Stimulated activated memory B cell treated with anti-CD40 and anti-IgM and Interleukin-4, amounts not matched to agents 10 μg/mL and 1 μg/mL and 100 μg/mL, for 72 hours (primary cell): ENCODE data around the gene STRA6.
A peak's percentile ranks its signal among the peaks of the same experiment; 100 is the strongest.

Experiments used
- ATAC-seq: fragments of 150-1000 bp; cut with Tn5 transposase; 2 replicates; pipeline ENCODE4 v1.10.0; 2021
- H3K27ac Mint-ChIP-seq: one replicate; pipeline ENCODE4 v1.8.0; 2022; ENCODE audit warnings: mild to moderate bottlenecking, mixed read lengths
- H3K27me3 Mint-ChIP-seq: one replicate; pipeline ENCODE4 v1.8.0; 2022; ENCODE audit warnings: mixed read lengths
- H3K36me3 Mint-ChIP-seq: one replicate; pipeline ENCODE4 v1.8.0; 2022; ENCODE audit warnings: mixed read lengths
- H3K4me1 Mint-ChIP-seq: one replicate; pipeline ENCODE4 v1.8.0; 2022; ENCODE audit warnings: mixed read lengths
- H3K4me3 Mint-ChIP-seq: one replicate; pipeline ENCODE4 v1.8.0; 2022; ENCODE audit warnings: mild to moderate bottlenecking, moderate library complexity, mixed read lengths
- H3K9me3 Mint-ChIP-seq: one replicate; pipeline ENCODE4 v1.8.0; 2022; ENCODE audit warnings: mixed read lengths

The STRA6 gene

DNA sequence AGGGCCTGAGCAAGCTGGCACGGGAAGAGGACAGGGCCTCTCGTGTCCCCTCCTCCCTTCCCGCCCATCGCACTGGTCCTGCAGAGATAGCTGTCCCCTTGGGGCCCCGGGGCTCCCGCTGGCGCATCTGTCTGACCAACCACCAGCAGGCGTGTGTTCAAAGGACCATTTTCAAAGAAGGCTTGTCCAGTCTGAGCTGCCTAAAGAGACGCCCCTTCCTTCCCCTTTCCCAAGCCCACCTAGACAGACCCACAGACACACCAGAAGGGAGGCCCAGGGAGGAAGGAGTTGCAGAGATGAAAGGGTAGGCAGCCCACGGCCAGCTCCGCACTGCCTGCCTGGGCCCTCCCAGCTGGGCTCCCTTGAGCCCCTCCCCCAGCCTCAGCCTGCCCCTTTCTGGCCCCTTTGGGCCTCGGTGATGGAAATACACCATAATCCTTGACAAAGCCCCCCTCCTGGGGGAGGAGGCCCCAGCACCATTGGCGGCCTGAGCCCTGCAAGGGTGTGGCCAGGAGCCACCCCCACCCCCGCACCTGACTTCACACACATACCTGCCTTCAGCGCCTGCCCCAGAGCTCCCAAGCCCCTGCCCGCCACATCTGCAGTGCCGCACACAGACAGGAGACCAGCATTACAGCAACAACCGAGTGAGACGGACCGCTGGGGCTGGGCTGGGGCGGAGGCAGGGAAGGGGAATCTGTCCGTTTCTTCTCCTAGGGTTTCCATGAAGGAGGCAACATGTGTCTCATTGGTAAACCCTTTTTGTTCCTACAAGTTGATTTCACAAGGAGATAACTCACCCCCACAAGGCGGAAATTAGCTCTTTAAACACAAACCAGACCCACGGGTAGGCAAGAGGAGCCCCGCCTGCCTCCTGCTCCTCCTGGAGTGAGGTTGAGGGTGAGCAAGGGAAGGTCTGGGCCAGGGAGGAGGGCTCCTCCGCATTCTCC is at the start of gene STRA6:
Gene STRA6, minus strand, starts transcription at position 336 of the 950 bp plus-strand sequence. CDS start 520 bp downstream, outside the sequence.
- no peak within 1 kb of the TSS for H3K4me3 Mint-ChIP-seq
- no peak for ATAC-seq
- no peaks in the 10 kb centered on the region for H3K36me3 Mint-ChIP-seq
- no peaks in the 10 kb centered on the region for H3K9me3 Mint-ChIP-seq
- H3K27ac Mint-ChIP-seq, result no peak within 1 kb of the TSS
- peaks cover 51% of the 10 kb centered on the region for H3K27me3 Mint-ChIP-seq
- H3K4me1 Mint-ChIP-seq, result peaks cover 14% of the 10 kb centered on the region

GRCh38 chr15:74252291-74252690 is 49.7 kb upstream of the STRA6 start:
- Mint-ChIP-seq H3K9me3 (no peaks in the 10 kb centered on the region), H3K36me3 (no peaks in the 10 kb centered on the region), H3K27me3 (peaks cover 28% of the 10 kb centered on the region), H3K4me3 (no peak overlapping the region), H3K4me1 (no peaks in the 10 kb centered on the region), H3K27ac (no peak overlapping the region)
- no peak for ATAC-seq

GRCh38 chr15:74251131-74251811 is 48.7 kb upstream of the STRA6 start:
- peak; percentile 10 for ATAC-seq
- Mint-ChIP-seq H3K27ac (no peak overlapping the region), H3K4me3 (no peak overlapping the region), H3K9me3 (no peaks in the 10 kb centered on the region), H3K4me1 (no peaks in the 10 kb centered on the region), H3K36me3 (no peaks in the 10 kb centered on the region), H3K27me3 (peaks cover 18% of the 10 kb centered on the region)

GRCh38 chr15:74250266-74250665 is 47.7 kb upstream of the STRA6 start:
- Mint-ChIP-seq H3K4me3 (no peak overlapping the region), H3K27ac (no peak overlapping the region), H3K9me3 (no peaks in the 10 kb centered on the region), H3K4me1 (no peaks in the 10 kb centered on the region), H3K27me3 (peaks cover 13% of the 10 kb centered on the region), H3K36me3 (no peaks in the 10 kb centered on the region)
- no peak for ATAC-seq

- Mint-ChIP-seq H3K27ac (no peak overlapping the region), H3K36me3 (no peaks in the 10 kb centered on the region), H3K27me3 (peaks cover 47% of the 10 kb centered on the region), H3K4me3 (no peak overlapping the region), H3K9me3 (no peaks in the 10 kb centered on the region), H3K4me1 (peaks cover 8% of the 10 kb centered on the region)
- no peak for ATAC-seq
Observed at GRCh38 chr15:74245342-74245931, 42.9 kb upstream of the STRA6 start.

GRCh38 chr15:74244822-74245341 is 42.3 kb upstream of the STRA6 start:
- no peaks in the 10 kb centered on the region for H3K36me3 Mint-ChIP-seq
- no peaks in the 10 kb centered on the region for H3K9me3 Mint-ChIP-seq
- peaks cover 8% of the 10 kb centered on the region for H3K4me1 Mint-ChIP-seq
- no peak overlapping the region for H3K4me3 Mint-ChIP-seq
- H3K27me3 Mint-ChIP-seq, result peaks cover 47% of the 10 kb centered on the region
- ATAC-seq, result no peak
- H3K27ac Mint-ChIP-seq, result no peak overlapping the region

DNA sequence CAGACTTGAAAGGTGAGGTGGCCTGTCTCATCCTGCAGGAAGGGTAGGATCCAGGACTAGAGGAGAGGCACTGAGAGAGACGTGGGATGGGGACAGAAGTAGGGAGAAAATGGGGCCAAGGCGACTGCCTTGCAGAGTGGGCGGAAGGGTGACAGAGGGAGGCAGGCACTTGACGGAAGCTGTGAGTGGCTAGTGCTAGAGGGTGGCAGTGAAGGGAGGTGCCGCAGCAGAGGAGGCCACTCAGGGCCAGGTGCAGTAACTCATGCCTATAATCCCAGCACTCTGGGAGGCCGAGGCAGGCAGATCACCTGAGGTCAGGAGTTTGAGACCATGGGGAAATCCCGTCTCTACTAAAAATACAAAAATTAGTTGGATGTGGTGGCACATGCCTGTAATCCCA is 40.8 kb upstream of the STRA6 start:
- no peaks in the 10 kb centered on the region for H3K36me3 Mint-ChIP-seq
- peaks cover 47% of the 10 kb centered on the region for H3K27me3 Mint-ChIP-seq
- H3K4me1 Mint-ChIP-seq, result peaks cover 8% of the 10 kb centered on the region
- no peak overlapping the region for H3K4me3 Mint-ChIP-seq
- H3K9me3 Mint-ChIP-seq, result no peaks in the 10 kb centered on the region
- no peak overlapping the region for H3K27ac Mint-ChIP-seq
- no peak for ATAC-seq

- peaks cover 8% of the 10 kb centered on the region for H3K4me1 Mint-ChIP-seq
- no peak overlapping the region for H3K4me3 Mint-ChIP-seq
- no peak for ATAC-seq
- H3K9me3 Mint-ChIP-seq, result no peaks in the 10 kb centered on the region
- peaks cover 47% of the 10 kb centered on the region for H3K27me3 Mint-ChIP-seq
- no peaks in the 10 kb centered on the region for H3K36me3 Mint-ChIP-seq
- H3K27ac Mint-ChIP-seq, result no peak overlapping the region
Observed at GRCh38 chr15:74242441-74243185, 40.0 kb upstream of the STRA6 start.

- H3K4me1 Mint-ChIP-seq, result peaks cover 16% of the 10 kb centered on the region
- no peak overlapping the region for H3K4me3 Mint-ChIP-seq
- H3K36me3 Mint-ChIP-seq, result no peaks in the 10 kb centered on the region
- H3K27me3 Mint-ChIP-seq, result peaks cover 47% of the 10 kb centered on the region
- no peak overlapping the region for H3K27ac Mint-ChIP-seq
- no peaks in the 10 kb centered on the region for H3K9me3 Mint-ChIP-seq
- no peak for ATAC-seq
Observed at GRCh38 chr15:74240897-74241614, 38.5 kb upstream of the STRA6 start.

GRCh38 chr15:74240002-74240568 is 37.5 kb upstream of the STRA6 start:
- Mint-ChIP-seq H3K36me3 (no peaks in the 10 kb centered on the region), H3K4me1 (peaks cover 24% of the 10 kb centered on the region), H3K27me3 (peaks cover 44% of the 10 kb centered on the region), H3K4me3 (no peak overlapping the region), H3K27ac (no peak overlapping the region), H3K9me3 (no peaks in the 10 kb centered on the region)
- ATAC-seq, result no peak

- H3K9me3 Mint-ChIP-seq, result no peaks in the 10 kb centered on the region
- ATAC-seq, result no peak
- H3K27me3 Mint-ChIP-seq, result peaks cover 35% of the 10 kb centered on the region
- peaks cover 17% of the 10 kb centered on the region for H3K4me1 Mint-ChIP-seq
- H3K27ac Mint-ChIP-seq, result no peak overlapping the region
- no peaks in the 10 kb centered on the region for H3K36me3 Mint-ChIP-seq
- H3K4me3 Mint-ChIP-seq, result no peak overlapping the region
Observed at GRCh38 chr15:74239051-74239705, 36.6 kb upstream of the STRA6 start.

DNA sequence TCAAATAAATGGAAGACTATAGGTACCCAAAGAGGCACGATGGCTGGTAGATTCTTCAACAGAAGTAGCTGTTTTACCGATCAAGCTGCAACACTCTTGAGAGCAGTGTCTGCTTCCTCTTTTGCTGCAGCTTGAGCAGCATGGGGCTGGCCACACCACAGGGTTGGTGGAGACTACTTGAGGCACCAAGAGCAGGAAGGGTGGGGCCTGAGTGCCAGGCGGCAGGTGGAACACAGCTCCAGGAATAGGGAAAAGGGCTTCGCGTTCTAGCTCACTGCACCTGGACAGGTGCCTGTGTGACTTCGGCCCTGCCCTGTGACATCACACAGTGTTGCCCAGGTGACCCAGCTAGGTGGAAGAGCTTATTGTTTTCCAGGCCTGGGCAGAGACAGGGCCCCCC is 33.4 kb upstream of the STRA6 start, which contains the start of gene CCDC33:
Gene CCDC33, plus strand, starts transcription at position 365 of the 400 bp plus-strand sequence. CDS start 394 bp downstream, outside the sequence.
- H3K4me3 Mint-ChIP-seq, result no peak within 1 kb of the TSS
- peaks cover 17% of the 10 kb centered on the region for H3K4me1 Mint-ChIP-seq
- peaks cover 3% of the 10 kb centered on the region for H3K27me3 Mint-ChIP-seq
- H3K27ac Mint-ChIP-seq, result no peak within 1 kb of the TSS
- no peaks in the 10 kb centered on the region for H3K36me3 Mint-ChIP-seq
- peak; percentile 84 for ATAC-seq
- no peaks in the 10 kb centered on the region for H3K9me3 Mint-ChIP-seq

DNA sequence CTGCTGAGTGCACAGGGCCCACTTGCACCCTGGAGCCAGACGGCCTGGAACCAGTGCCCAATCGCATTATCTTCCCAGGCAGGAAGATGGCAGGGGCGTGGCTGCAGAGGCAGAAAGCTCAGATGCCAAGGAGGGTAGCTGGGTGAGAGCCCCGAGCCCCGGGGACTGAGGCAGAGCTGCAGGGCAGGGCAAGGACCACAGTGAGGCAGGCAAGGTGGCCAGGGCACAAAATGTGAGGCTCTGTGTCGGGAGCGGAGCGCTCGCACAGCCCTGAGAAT is 31.9 kb upstream of the STRA6 start:
- H3K36me3 Mint-ChIP-seq, result no peaks in the 10 kb centered on the region
- no peaks in the 10 kb centered on the region for H3K27me3 Mint-ChIP-seq
- H3K27ac Mint-ChIP-seq, result no peak overlapping the region

More for the DNA sequence above, 31.9 kb upstream of the STRA6 start:
- no peaks in the 10 kb centered on the region for H3K9me3 Mint-ChIP-seq
- H3K4me3 Mint-ChIP-seq, result no peak overlapping the region
- no peak for ATAC-seq
- peaks cover 17% of the 10 kb centered on the region for H3K4me1 Mint-ChIP-seq
